ENCODE results near the gene ASPDH.
"Not testable (repeated sequence)": the region's sequence is repeated elsewhere in the genome, so short reads cannot be mapped to it uniquely, and the experiment has no call there.

ASPDH gene

GRCh38 chr19:50547385-50548190, 33.9 kb upstream of the ASPDH start:
- DNase-seq (ENCODE audit: low read depth in 2 of 2) = no peak

DNA sequence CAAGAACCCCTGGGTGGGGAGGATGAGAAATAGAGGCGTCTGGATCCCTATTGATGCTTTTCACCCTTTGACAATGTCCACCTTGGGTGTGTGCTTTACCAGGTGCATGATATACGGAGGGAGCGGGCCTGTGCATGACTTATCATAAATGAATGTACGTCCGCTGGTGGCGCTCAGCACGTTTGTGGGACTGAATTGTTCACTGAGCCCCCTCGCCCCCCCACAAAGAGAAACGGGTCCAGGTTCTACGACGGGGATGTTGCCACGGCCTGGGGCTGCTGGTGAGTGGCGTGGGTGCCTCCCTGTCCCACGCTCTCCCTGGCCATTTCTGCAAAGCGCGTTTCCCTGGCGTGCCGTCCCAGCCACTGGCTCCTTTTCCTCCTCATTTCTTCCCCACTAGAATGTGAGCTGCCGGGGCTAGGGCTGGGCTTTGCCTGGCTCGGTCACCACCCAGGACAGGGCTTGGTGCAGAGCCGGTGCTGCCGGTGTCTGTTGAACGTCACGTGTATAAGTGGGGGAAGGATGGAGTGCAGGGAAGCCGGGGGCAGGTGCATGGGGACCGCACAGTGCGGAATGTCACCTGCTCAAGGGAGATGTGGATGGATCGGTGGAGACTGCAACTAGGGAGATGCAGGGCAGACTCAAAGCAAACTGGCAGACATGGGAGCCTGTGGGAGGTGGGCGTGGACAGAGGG, 33.0 kb upstream of the ASPDH start:
- no peak for DNase-seq (ENCODE audit: low read depth in 2 of 2)

- DNase-seq (ENCODE audit: low read depth in 2 of 2) = no peak
Measured at GRCh38 chr19:50542943-50543342, 29.2 kb upstream of the ASPDH start.

GRCh38 chr19:50537769-50538230, 24.1 kb upstream of the ASPDH start:
- peak; percentile 47 to 65 for DNase-seq (ENCODE audit: low read depth in 2 of 2)

- no peak for DNase-seq (ENCODE audit: low read depth in 2 of 2)
Measured at GRCh38 chr19:50537306-50537685, 23.6 kb upstream of the ASPDH start.

GRCh38 chr19:50536662-50537305, 23.1 kb upstream of the ASPDH start:
- DNase-seq (ENCODE audit: low read depth in 2 of 2) = no peak

GRCh38 chr19:50535672-50536187, 22.0 kb upstream of the ASPDH start:
- no peak for DNase-seq (ENCODE audit: low read depth in 2 of 2)

DNA sequence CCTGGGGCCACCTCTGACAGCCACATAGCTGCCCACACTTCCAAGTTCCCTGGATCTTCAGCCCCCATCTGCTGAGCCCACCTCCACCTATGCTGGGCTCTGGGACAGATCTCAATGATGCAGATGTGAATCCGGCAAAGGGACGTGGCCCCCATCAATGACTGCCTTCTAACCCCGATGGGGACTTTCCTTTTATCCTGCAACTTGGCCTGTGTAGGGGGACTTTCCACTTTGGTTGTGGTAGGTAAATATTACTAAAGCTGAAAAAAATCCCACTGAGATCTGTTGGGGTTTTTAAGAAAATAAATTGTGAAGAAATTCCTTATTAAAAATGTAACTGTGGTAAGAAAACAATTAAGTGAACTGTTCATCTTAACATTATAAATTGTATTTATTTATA, 20.8 kb upstream of the ASPDH start:
- no peak for DNase-seq (ENCODE audit: low read depth in 2 of 2)

DNA sequence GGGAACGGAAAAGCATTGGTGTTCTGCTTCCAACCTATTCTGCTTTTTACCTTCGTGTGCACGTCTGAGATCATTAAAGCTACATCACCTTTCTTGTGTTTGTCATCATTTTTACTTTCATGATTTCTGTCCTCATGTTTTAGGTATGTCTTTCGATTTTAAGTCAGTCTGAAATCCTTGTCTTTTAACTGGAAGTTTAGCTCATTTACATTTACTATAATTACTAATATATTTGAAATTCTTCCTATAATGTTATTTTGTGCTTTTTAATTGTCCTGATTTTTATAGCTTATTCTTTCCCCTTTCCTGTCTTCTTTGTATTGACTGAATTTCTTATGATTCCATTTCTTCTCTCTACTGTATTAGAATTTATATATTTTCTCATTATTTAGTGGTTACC, 19.2 kb upstream of the ASPDH start:
- no peak for DNase-seq (ENCODE audit: low read depth in 2 of 2)

DNA sequence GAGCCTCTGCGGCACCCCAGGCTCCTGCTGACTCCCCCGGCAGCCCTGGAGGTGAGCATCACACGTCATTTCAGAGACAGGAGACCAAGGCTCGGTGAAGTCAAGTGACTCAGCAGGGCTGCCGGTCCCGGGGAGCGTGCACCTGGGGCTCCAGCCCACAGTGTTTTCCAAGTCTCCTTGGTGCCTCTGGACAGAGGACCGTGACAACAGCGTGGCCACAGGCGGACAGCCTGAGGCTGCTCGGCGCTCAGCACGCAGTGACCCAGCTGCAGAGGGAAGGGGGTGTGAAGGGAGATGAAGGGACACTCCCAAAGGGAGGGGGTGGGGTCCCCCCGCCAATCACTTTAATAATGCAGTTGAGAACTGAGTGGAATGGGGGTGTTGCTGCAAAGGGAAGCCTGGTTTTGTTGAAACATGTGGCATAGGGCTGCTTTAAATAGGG, 17.5 kb upstream of the ASPDH start:
- DNase-seq (ENCODE audit: low read depth in 2 of 2) = no peak

GRCh38 chr19:50528052-50528451, 14.3 kb upstream of the ASPDH start:
- DNase-seq (ENCODE audit: low read depth in 2 of 2) = not testable (repeated sequence)

GRCh38 chr19:50522881-50523280, 9.2 kb upstream of the ASPDH start:
- no peak for DNase-seq (ENCODE audit: low read depth in 2 of 2)

DNA sequence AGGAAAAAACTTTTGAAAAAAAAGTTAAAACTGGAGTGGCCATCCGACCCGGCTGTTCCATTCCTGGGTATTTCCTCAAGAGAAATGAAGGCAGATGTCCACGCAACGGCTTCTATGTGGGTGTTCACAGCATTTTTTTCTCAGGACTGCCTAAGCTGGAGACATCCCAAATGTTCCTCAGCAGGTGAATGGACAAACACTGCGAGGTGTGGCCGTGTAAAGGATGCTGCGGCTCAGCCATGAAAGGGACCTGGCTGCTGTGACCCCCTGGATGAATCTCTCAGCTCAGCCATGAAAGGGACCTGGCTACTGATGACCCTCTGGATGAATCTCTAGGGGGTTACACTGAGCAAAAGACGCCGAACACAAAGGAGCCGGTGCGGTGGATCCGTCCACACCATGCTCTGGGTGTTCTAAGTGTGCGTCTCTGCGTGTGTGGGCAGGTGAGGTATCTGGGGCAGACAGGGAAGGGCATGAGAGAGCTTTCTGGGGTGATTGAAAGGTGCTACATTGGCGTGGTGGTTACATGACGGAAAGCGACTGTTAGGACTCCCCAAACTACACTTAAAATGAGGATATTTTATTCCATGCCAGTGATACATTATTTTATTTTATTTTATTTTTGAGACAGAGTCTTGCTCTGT, 7.2 kb upstream of the ASPDH start:
- DNase-seq (ENCODE audit: low read depth in 2 of 2) = no peak

DNA sequence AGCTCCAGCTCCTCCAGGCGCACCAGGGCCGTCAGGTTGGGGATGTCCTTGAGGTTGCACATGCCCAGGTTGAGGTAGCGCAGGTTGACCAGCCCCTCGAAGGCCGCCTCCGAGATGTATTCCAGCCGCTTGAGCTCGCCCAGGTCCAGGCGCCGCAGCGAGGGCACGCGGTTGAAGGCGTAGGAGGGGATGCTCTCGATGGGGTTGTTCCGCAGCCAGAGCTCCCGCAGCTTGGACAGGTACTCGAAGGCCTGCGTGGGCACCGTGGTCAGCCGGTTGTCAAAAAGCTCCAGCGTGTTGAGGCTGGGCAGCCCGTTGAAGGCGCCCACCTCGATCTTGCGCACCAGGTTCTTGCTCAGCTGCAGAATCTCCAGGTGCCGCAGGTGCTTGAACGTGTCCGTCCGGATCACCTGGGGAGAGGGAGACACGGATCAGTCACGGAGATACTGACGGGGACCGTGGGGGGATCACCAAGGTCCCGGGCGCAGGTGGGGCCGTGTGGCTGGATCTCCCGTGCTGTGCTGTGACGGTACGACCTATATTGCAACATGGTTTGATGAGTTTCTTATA, 5.4 kb upstream of the ASPDH start:
- DNase-seq (ENCODE audit: low read depth in 2 of 2) = no peak

- DNase-seq (ENCODE audit: low read depth in 2 of 2) = no peak
Measured at GRCh38 chr19:50518091-50519005, 4.6 kb upstream of the ASPDH start.

- no peak for DNase-seq (ENCODE audit: low read depth in 2 of 2)
Measured at GRCh38 chr19:50517704-50518075, 4.0 kb upstream of the ASPDH start.

- DNase-seq (ENCODE audit: low read depth in 2 of 2) = no peak
Measured at GRCh38 chr19:50516964-50517703, 3.4 kb upstream of the ASPDH start.

DNA sequence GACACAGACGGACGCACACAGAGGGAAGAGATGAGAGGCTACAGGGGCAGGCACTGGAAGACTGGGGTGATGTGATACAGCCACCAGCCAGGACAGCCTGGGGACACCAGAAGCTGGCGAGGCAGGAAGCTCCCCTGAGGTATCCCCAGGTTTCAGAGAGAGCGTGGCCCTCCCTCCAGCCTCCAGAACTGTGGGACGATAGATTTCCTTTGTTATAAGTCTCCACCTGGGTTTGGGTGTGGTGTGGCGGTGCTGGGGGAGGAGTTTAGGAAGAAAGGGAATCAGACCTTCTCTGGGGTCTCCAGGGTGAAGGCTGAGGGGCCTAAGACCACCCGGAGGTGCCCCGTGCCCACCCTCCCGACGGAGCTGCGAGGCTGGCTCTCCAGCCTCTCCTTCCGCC, 2.7 kb upstream of the ASPDH start:
- no peak for DNase-seq (ENCODE audit: low read depth in 2 of 2)

- DNase-seq (ENCODE audit: low read depth in 2 of 2) = no peak
Measured at GRCh38 chr19:50515168-50515561, 1.5 kb upstream of the ASPDH start.

Measured in activated CD4-positive, alpha-beta T cell treated with anti-CD3 and anti-CD28 coated beads for 24 hours (primary cell).